ENCODE data around the gene PNKP.

Gene PNKP

DNA sequence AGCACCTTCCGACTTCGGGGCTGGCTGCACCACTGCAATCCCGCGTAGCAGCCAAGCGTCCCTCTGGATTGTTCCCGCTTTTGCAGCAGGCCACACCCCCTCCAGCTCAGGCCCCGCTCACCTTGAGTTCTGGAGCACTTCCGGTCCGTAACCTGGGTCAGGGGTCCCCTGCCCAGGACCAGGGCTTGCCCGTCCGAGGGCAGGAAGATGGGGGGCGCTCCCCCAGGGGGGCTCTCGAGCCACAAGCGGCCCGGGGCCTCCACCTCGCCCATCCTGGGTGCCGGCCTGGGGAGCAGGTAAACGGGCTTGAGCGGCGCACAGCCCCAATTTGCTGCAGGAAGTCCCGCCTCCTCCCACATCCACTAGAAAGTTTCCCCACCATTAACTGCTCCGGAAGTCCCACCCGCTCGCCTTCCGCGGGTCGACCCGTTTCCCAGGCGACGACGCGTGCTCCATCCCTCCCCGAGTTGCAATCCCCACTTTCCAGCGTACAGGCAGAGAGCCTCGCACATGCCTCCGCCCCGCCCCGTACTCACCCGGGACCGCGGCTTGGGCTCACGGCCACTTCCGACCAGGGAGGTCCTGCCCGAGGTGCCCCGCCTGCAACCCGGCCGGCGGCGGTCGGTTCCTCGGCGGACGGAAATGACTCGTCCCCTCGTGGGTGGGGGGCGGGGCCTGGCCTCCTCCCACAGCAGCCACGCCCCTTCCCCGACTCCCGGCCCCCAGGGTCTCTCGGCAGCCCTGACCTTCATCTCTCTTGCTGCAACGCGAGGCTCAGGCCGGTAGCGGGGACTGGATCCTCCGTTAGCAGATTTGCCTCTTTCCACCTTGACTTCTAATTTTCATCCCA lies at the start of gene PNKP:
TSS of gene PNKP (minus strand) at position 644 of the 850 bp plus-strand sequence. CDS start at position 272, 372 bp downstream.
- DNase-seq = peak; percentile 82

- DNase-seq = no peak
Measured at GRCh38 chr19:49915271-49915670, 47.9 kb upstream of the PNKP start.

GRCh38 chr19:49913720-49914119 lies 46.3 kb upstream of the PNKP start:
- DNase-seq = no peak

GRCh38 chr19:49912965-49913685 lies 45.7 kb upstream of the PNKP start:
- no peak for DNase-seq

- no peak for DNase-seq
Measured at GRCh38 chr19:49911381-49912145, 44.2 kb upstream of the PNKP start.

GRCh38 chr19:49910179-49910578 lies 42.8 kb upstream of the PNKP start:
- no peak for DNase-seq

DNA sequence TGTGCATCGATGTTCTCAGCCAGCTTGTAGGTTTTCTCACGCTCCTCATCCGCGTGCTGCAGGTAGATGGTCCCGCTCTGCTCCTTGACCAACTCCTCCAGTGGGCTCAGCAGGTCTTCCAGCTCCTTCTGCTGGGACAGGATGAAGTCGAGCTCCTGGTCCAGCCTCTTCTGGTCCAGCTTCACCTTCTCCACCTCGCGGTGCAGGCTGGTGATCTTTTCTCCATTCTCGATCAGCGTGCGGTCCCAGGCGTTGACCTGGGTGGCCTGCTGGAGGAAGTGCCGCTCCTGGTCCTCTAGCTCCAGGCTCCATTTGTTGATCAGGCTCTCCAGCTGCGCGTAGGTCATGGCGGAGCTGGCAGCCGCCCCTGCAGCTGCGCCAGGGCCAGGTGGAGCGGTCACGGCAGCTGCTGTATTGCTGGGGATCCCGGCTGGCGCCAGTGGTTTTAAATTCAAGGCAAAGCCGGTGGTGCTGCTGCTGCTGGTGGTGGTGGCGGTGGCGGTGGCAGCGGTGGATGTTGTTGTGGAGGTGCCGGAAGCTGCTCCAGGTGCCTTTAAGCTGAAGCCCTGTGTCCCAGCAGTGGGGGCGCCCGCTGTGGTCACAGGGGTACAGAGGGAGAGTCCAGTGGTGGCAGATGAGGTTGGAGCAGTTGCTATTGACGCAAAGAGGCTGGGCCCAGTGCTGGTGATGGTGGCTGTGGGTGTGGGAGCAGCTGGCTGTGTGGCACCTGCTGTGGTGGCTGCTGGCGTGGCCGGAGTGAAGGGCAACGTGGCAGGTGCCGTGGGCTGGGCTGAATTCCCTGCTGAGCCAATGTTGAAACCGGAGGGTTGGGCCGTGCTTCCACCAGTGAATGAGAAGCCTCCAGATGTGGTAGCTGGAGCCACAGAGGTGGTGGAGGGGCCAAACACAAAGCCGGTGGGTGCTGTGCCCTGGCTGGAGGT lies 41.4 kb upstream of the PNKP start:
- no peak for DNase-seq

DNA sequence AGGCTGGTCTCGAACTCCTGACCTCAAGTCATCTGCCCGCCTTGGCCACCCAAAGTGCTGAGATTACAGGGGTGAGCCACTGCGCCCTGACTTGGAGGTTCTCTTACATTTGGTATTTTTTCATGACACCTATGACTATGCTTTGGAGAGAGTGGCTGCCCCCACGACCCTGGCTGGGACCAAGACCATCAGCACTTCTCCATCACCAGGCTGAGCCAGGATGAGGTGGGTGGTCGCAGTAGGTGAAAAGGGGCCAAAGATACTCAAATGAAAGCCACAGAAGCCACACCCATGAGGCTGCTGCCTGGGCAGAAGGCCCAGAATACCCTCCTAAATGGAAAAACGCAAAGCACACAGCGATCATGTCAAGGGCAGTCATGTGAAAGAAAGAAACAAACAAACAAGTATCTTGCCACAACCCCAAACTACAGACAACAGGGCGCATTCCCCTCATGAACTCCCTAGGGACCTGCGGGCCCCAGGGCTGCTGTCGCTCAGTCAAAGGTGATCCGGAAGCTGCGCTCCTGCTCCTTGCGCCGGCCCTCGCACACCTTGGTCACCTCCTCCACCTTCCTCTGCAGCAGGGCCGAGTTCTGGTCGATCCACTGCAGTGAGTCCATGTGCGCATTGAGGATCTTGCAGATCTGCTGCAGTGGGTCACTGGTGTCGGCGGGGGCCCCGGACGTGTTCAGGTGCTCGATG lies 40.5 kb upstream of the PNKP start:
- DNase-seq = no peak

DNA sequence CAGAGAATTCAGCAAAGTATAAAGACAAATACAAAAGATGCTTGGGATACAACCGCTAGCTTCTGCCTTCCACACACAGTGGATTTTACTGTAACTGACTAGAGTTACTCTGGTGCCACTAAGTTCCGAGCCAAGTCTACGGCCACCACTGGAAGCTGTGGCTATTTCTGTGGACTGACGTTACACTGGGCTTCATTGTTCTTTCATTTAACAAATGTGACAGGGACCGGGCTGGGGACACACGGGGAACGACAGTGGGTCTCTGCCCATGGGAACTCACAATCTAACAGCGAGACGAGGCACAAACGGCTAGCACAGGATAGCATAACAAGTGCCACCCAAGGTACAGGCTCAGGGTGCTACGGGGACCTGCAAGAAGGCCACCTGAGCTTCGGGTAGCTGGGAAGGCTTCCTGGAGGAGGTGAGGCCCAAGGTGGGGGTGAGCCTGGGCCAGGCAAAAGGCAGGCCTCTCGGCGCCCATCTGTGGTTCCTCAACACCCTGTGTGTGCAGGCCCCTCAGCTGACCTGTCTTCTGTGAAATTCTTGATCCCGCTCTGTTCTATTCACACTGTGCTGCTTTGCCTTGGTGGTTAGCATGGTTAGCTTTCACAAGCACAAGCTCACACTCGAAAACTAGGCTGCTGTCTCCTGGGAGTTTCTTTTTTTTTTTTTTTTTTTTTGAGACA lies 39.6 kb upstream of the PNKP start:
- no peak for DNase-seq

- no peak for DNase-seq
Measured at GRCh38 chr19:49904136-49904535, 36.8 kb upstream of the PNKP start.

- DNase-seq = no peak
Measured at GRCh38 chr19:49896863-49897621, 29.7 kb upstream of the PNKP start, which contains the start of gene IL4I1. TSS of gene IL4I1 (minus strand) at chr19:49896887. CDS start at chr19:49896160, 727 bp downstream.

- DNase-seq = no peak
Measured at GRCh38 chr19:49895566-49896297, 28.4 kb upstream of the PNKP start.

DNA sequence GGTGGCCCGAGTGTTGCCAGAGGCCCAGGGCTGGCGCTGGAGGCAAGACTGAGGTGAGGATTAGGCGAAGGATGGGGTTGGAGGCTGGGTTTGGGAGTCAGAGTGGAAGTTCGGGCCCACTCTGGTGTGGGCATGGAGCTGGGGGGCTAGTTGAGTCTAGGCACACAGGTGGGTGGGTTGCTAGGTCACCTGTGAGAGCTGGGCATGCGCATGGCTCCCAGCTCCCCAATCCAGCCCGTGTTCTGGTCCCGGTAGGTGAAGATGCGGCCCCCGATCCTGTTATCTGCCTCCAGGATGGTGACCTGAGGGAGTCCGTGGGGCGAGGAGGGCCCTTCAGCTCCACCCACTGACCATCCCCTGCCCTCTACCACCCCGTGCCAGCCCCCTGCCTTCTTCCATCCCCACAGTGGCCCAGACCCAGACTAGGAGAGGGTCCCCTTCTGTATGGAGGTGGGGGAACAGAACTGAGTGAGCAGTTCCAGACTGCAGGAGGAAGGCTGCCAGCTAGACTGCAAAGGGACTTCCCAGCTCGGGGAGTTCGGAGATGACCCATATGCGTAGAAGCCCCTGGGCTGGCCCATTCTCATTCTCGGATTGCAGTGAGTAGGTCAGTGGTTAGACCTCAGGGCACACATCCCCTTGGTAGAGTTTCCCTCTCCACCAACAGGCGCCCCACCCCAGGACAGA lies 27.6 kb upstream of the PNKP start:
- DNase-seq = no peak

DNA sequence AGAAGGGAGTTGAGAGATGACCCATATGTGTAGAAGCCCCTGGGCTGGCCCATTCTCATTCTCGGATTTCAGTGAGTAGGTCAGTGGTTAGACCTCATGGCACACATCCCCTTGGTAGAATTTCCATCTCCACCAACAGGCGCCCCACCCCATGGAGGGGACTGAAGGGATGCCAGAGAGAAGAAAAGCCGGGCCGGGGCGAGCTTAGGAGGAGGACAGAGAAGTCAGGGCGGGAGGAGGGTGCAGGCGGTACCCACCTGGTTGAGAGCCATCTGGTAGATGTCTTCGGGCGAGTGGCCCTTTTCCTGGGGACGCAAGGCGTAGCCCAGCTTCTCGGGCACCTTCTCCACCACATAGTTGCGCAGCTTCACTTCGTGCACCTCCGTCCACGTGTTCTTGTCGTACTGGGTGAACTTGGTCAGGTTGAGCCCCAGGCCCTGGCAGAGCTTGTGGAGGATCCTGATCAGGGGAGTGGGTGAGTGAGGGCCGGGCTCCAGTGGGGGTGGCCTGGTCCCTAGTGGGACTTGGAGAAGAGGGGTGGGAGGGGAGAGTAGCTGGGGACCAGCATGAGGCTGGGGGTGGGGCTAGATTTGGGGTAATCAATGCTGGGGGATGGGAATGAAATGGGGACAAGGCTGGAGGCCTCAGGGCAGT lies 26.8 kb upstream of the PNKP start:
- DNase-seq = no peak

DNA sequence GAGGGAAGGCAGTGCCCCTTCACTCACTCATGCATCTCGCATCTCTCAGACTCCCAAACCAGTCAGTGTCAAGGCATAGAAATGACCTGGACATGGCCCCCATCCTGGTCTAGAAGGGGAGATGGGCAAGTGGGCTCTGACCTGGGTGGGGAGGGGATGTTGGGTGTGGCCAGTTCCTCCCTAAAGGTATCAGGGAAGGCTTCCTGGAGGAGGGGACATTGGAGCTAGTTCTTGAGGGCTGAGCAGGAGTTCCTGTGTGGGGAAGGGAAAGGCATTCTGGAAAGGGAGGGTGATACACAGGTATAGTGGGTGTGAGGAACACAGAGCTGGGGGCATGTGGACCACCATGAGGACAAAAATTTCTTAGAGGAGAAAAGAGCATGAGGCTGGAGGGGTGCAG lies 25.3 kb upstream of the PNKP start:
- no peak for DNase-seq

- DNase-seq = no peak
Measured at GRCh38 chr19:49891393-49891792, 24.0 kb upstream of the PNKP start.

- DNase-seq = peak; percentile 6
Measured at GRCh38 chr19:49890349-49891311, 23.3 kb upstream of the PNKP start.
